Non-pigmented ciliary epithelial cell (primary cell): Measurements from ENCODE around the gene PTRHD1.
A peak's percentile ranks its signal among the peaks of the same experiment; 100 is the strongest.
"Not testable (repeated sequence)": the region's sequence is repeated elsewhere in the genome, so short reads cannot be mapped to it uniquely, and the experiment has no call there.

Experiments
- DNase-seq: peaks from one replicate; pipeline ENCODE4 v3.0.0-alpha.2; 2010; ENCODE audit warnings: low read depth

PTRHD1 gene, protein sequence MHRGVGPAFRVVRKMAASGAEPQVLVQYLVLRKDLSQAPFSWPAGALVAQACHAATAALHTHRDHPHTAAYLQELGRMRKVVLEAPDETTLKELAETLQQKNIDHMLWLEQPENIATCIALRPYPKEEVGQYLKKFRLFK

DNA sequence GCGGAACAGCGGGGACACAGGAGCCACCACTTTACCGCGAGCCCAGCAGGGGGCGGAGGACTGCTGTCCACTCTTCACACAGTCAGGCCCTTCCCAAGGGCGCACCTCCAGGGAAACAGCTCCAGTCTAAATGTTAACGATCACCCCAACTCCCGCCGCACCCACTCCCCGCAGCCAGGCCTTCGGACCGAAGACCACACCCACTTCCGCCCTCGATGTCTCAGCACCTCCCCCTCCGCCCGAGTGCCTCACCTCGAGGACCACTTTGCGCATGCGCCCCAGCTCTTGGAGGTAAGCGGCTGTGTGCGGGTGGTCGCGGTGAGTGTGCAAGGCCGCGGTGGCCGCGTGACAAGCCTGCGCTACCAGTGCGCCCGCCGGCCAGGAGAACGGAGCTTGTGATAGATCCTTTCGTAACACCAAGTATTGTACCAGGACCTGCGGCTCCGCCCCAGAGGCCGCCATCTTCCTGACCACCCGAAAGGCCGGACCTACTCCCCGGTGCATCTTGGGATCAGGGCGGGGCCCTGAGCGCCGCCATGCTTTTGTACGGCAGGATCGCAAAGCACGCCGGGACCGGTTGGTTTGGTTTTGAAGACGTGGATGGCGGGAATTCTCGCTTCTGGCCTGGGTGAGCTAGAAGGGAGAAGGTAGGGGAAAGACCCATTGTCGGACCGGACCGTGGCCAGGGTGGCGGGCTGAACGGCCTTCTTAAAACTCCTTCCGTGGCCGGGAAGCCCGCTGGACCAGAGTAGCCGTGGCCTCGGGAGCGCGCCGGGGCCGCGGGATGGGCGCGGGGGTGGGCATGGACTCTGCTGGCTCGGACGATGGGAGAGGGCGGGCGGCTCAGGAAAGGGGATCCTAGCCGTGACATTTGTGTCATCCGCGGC lies at the start of gene PTRHD1, which contains the start of gene CENPO:
TSS of gene PTRHD1 (minus strand) at position 518 of the 887 bp plus-strand sequence. CDS start at position 504, 14 bp downstream.
TSS of gene CENPO (plus strand) at position 552 of the 887 bp plus-strand sequence. CDS start 495 bp downstream, outside the sequence.
- DNase-seq, result peak; percentile 87

DNA sequence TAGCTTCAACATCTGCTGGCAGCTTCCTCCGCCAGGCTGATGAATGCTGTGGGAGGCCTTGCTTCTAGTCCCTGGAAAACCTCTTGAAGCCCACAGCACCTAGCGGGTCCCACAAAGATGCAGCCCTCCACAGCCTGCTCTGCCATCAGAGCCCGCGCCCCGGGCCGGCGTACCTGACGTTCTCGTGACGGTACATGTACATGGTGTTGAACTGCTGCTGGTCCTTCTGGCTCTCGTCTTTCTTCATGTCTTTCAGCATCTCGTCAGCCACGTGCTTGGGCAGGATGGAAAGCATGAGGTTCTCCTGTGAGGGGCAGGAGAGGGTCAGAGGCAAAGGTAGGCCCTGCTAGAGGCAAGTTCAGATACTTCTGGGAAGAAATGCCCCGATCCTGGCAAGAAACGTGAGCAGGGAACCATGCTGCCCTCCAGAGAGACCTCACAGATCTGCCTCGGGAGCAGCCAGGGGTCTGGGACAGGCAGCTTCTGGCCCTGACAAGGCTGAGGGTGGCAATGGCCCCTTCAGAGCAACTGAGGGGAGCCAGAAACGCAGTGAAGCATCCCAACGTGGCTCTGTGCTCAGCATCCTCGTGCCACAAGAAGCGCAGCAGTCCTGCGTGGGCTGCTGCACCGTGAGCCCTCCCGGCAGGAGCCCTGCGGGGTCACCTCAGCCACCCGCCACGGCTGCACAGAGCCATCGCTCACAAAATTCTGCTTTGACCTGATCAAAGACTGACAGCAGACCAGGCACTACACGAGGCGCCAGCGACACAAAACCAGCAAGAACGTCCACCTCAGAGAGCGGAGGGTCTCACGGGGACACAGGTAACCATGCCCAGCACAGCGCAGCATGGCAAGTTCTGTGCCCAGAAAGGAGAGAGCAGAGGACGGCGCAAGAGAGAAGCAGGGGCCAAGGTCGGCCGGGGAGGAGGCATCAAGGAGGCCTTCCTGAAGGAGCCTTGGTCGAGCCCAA lies 49.2 kb upstream of the PTRHD1 start:
- DNase-seq, result no peak

DNA sequence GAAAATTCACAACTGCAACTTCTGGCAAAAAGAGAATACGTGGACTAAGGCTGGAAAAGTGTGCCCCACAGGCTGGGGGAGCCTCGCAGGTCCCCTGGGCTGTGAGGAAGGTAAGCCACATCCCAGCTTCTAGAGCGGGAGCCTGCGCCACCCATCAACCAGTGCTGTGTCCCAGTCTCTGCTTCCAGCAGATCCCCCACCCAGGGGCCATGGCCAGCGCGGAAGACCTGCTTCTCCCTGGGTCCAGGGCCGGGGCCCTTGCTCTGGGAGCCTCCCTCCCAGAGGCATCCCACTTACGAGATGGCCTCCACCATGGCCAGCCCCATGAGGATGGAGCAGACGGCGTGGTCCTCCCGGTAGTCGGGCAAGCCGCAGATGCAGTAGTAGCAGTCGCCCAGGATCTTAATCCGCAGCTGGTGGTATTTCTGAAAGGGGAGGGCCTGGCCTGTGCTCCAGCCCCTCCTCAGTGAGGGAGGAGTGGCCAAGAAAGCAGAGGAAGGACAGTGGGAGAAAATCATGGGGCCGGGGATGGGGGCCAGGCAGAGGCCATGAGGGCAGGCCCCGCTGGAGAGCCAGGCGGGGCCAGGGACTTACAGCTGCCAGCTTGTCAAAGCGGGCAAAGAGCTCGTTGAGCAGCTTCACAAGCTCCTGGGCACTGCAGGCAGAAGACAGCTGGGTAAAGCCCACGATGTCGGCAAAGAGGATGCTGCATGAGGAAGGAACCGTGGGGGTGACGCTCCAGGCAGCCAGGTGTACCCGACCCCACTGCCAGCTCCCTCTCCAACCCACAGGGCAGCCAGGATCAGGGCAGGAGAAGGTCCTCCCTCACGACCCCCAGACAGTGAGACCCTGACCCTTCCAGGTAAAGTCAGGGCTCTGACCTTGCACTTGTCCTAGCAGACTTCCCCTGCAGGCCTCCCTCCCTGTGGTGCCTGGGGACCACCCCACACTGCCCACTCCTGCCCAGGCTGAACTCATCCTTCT lies 48.1 kb upstream of the PTRHD1 start:
- DNase-seq, result no peak

DNA sequence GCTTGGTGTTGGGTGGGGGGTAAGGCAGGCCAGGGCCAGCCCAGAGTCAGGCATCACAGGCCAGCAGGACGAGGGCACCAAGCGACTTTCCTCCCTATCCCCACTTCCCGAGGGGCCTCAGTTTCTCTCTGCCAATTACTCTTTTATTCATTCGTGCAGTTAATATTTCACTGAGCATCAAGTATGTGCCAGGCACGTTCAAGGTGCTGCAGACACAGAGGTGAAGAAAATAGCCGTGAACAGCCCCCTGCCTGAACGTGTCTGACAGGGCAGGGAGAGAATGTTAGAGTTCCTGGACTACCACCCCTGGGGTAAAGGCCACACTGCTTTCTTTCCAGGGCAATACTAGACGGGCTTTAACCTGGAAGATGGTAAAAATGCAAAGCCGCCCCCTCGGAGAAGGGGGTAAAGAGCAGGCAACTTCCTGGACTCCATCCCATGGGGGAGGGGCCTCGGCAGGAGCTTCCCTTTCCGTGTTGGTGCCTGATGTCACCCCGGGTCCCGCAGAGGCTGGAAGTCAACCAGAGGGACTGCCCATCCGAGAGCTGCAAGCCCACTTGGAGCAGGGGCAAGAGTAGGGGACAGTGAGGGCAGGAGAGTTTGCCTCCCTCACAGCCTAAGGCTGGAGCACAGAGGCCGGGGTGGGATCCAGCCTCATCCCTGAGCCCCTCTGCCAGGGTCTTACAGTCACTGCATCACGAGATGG lies 47.1 kb upstream of the PTRHD1 start:
- DNase-seq, result no peak

DNA sequence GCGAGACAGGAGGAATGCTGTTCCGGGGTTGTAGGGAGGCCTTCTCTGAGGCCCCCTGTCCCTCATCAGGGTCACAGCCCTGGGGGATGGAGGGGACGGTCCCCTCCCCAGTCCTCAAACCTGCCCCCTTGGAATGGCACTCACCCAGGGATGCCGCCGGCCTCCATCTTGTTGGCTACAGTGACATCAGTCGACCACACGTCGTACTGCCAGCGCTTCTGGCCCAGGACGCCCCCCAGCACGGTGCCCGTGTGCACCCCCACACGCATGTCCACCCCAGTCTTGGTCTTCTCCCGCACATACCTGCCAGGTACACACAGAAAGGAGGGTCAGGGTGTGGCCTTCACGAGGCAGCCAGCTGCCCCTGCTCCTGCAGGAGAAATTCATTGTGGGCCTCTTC lies 46.5 kb upstream of the PTRHD1 start:
- DNase-seq, result no peak

DNA sequence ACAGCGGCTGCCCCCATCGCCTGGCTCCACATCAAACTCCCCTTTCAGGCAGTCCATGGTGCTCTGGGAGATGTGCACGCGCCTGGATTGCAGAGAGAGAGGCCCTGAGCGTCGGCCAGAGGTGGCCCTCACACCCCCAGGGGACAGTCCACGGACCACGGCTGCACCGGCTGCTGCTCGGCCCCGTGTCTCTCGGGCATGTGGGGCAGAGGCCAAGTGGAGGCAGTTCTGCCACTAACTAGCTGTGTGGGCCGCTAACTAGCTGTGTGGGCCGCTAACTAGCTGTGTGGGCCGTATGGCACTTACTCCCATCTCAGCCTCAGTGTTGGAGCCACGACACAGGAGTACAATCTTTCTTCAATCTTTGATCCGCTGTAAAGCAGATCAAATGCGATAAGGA lies 45.4 kb upstream of the PTRHD1 start:
- no peak for DNase-seq

DNA sequence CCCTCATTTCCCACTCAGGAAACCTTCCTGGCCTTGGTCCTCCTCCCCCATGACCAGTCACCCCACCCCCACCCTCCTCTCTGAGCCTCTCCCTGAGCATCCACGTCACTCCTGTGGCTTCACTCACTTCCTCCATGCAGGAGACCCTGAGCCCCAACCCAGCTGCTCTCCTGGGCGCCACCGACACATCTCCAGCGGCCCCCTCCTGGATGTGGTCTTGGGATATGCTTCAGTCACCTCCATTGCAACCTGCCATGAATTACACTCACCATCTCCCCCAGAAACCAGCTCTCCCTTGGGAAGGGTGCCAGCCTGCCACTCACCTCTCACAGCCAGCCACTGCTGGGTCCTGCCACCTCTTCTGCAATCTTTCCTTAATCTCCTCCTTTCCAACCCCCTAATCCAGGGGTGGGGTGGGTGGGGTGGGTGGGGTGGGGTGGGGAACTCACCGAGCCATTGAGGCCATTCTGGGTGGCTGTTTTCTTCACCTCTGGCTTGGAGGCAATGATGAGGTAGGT lies 44.9 kb upstream of the PTRHD1 start:
- DNase-seq, result no peak

DNA sequence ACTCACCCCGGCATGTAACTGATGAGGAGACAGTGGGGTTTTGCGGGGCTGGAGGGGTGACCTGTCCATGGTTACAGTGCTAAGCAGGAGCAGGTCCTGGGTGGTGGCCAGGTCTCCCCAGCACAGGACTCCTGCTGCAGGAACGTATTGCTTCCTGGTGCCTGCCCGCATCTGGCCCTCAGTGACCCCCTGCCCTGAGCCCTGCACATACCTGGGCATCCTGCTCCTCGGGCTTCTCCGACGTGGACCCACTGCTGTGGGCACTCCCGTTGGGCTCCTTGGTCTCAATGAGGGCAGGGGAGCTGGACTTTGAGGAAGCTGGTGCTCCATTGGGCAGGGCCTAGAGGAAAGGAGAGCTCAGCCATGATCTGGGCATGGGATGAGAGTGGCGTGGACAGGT lies 43.5 kb upstream of the PTRHD1 start:
- DNase-seq, result no peak

DNA sequence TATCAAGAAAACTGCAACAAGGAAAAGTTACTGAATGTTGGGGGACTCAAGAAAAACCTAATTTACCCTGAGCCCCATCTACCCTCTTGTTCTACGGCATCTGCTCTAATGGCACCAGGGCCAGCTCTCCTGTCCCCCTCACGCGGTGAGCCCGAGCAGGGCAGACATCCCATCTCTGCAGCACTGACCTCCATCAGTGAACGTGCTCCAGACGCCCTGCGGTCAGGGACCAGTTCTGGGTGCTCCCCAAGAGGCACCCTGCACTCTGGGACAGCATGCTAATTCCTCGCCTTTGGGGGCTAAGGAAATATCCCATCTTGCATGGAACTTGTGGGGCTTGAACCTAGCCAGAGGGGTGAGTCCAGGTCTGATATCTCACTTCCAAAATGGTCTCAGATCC lies 43.0 kb upstream of the PTRHD1 start:
- DNase-seq, result no peak

DNA sequence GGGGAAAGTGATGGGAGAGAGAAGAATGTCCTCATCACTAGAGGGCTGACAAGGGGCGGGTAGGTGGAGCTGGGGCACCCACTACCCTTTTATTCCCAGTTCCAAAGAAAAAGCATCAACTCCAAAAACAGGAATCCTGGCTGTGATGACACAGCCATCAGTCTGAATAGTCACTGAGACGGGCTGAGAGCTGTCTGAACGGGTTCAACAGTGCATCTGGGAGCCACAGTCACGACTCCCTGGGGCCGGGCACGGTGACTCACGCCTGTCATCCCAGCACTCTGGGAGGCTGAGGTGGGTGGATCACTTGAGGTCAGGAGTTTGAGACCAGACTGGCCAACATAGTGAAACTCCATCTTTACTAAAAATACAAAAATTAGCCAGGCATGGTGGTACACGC lies 42.2 kb upstream of the PTRHD1 start:
- not testable (repeated sequence) for DNase-seq

DNA sequence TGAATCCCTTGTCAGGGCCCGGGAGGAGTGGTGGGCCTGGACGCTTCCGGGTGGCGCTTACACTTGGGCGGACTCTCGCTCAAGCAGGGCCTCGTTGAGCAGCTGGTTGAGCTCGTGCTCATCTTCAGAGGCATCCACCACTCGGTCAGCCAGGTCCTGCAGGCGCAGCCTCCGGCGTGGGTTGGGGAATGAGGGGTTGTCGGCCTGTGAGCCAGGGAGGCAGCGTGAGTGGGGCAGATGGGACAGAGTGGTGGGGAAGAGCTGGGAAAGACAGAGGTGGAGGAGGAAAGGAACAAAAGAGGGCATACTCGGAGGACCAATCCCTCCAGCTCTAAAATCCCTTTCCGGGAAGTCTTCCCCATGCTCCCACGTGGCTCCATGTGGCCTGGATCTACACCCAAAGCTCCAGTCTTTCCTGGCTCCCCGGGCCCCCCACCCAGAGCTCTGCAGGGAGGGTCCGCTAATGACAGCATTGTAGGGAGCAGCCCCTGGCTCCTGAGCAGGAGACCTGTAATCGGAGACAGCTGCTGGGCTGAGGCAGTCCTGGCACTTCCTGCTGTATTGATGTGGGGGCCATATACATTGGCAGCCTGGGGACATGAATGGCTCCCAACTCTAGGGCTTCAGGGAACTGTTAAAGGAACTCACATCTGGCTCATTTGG lies 41.7 kb upstream of the PTRHD1 start:
- no peak for DNase-seq

DNA sequence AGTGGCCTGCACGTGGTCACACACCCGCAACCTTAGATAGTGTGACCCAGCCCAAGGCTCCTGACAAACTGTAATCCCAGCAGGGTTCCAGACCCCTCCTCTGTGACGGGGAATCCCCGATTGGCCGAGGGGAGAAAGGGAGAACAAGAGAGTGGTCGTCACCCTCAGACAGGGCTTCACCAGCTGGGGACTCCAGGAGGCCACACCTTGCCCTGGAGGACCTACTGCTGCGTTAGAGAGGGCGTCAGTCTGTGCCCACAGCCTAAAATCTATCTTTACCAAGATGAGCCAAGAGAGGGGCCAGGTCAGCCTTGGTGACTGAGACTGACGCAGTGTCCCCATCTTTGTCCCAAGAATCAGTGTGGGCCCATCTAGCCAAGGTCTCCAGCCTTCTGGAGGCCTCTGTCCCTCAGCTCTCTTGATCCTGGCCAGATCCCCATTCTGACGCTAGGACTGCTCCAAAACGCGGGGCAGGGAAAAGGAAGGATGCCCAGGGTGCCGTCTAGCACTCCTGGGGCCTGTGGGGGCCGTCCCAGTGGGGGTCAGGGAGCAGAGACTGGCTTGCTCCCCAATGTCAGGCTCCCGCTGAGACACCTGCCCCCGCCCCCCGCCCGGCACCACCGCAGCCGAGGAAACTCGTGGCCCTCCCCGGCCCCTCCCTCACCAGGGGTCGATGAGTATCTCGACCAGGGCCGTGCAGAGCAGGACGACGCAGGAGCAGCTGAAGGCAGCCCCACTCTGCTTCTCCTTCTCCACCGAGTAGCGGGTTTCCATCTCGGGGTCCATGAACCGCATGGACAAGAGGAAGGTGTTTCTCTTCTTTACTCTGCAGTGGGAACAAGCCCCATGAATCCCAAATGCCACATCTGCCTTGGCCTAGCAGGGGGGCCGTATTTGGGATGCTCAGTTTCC lies 40.9 kb upstream of the PTRHD1 start:
- DNase-seq, result no peak

DNA sequence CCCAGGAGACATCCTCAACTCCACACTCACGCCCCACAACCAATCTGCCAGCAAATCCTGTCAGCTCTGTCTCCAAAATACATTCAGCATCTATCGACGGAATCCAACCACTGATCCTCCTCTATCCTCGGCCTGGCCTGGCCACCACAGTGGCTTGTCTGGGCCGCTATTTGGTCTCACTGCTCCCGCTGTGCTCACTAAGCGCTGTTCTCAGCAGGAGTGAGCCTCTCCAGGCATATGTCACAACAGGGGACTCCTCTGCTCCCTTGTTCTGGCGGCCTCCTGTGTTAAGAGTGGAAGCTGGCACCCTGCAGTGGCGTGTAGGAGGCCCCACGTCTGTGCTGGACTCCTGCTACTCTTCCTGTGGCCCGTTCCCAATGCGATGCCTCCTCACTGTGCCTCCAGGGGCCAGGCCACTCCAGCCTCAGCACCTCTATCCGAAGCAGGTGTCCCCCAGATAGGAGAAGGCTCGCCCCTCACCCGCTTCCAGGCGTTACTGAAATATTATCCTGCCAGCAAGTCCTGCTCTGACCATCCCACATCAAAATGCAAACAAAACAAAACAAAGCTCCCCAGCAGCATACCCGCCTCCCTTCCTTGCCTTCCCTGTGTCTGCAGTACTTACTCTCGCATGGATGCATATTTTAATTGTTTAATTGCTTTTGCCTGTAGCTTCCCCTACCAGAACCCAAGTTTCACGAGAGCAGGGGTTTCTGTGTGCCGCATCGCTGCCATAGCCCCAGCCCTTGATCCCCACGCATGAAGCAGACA lies 39.9 kb upstream of the PTRHD1 start:
- DNase-seq, result no peak

DNA sequence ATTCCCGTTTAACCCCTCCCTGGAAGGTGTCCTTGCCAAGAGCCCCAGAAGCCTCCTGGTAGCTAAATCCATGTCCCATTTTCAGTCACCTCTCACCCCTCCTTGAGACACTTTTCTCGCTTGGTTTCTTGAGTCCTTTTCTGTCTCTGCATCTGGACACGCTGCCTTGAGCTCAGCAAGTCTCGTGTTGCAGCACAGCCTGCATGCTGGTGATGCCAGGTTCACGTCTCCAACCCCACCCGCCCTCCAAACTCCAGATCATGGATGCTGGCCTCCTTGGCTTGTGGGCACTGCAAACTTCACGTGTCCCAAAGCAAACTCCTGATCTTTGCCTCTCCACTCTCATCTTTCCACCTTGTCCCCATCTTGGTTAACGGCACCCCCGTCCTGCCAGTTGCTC lies 39.3 kb upstream of the PTRHD1 start:
- no peak for DNase-seq

DNA sequence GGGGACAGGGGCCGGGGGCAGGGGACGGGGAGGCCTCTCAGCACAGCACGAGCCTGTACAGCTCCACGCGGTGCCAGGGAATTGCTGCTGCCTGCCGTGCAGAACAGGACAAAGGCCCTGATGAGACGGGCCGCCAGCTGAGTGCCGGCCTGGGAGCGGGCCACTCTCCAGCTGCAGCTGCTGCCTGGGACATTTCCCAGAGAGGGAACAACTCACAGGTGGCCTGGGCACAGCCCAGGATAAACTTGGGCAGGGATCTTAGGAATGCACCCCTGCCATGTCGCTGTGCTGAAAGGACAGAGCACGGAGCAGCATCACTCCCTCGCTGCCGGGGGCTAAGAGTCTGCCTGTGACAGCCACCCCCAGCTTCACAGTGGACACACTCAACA lies 38.9 kb upstream of the PTRHD1 start:
- no peak for DNase-seq

DNA sequence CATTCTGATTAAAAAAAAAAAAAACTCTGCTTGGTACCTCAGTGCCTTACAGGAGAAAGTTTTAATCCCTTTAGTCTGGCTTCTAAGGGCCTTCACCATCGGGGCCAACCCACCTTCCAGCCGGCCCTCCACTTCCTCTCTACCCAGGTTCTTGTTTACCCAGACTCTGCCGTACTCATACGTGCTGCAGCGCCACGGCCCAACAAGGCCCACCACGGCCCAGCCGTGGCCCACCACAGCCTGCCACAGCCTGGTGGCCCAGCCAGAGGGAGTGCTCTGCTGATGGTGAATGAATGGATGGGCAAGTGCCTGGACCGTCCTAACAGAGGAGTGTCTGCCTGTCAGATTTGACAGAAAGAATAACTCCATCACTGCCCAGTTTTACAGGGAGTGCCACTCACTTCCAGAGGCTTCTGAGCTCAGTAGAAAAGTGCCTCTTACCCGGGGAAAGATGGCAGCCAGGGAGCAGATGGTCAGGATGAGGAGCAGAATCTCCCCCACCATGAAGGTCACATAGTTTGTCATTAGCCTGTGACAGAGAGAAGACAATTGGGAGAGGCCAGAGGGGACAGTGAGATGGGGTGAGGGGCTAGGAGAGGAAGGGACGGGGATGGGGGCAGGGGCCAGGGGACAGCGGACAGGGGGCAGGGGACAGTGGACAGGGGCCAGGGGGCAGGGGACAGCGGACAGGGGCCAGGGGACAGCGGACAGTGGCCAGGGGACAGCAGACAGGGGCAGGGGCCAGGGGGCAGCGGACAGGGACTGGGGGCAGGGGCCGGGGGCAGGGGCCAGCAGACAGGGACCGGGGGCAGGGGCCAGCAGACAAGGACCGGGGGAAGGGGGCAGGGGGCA lies 38.3 kb upstream of the PTRHD1 start:
- DNase-seq, result no peak

DNA sequence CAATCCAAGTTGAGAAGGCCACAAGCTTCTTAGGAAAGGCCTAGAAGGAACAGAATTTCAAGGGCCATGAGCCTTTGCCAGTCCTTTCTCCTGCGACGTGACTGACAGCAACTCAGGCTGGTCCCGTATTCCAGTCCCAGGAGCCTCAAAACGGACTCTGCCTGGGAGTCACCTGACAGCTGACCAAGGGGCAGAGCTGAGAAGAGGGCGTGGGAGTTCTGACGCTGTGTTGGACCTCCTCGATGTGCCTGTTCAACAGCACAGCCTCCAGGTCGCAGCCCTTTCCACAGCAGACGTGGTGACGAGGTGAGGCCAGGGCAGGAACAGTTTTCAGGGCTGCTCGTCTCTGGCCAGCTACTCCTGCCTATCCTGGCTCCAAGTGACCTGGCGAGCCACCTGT lies 37.6 kb upstream of the PTRHD1 start:
- no peak for DNase-seq
